ENCODE measurements around the gene SULF2.

GRCh38 chr20:47708140-47708807, 77.0 kb downstream of the SULF2 start:
- TF ChIP-seq RARB (CRISPR knock-in tag; IDR thresholded peaks at IDR 0.05) (no peak), ZNF565 (CRISPR knock-in tag; conservative IDR thresholded peaks at IDR 0.05; ENCODE audit: low read depth) (no peak), GLIS3 (CRISPR knock-in tag; IDR thresholded peaks at IDR 0.05) (no peak), OSR1 (CRISPR knock-in tag; IDR thresholded peaks at IDR 0.05) (no peak), ZFP30 (CRISPR knock-in tag; IDR thresholded peaks at IDR 0.05) (no peak), TCF4 (CRISPR knock-in tag; IDR thresholded peaks at IDR 0.05; ENCODE audit: borderline replicate concordance) (no peak), PPARA (CRISPR knock-in tag; IDR thresholded peaks at IDR 0.05; ENCODE audit: borderline replicate concordance) (no peak), ESRRG (CRISPR knock-in tag; IDR thresholded peaks at IDR 0.05) (no peak), SNAI2 (CRISPR knock-in tag; IDR thresholded peaks at IDR 0.05) (no peak), POU6F1 (CRISPR knock-in tag; IDR thresholded peaks at IDR 0.05; ENCODE audit: borderline replicate concordance, low read depth) (no peak), ISL1 (CRISPR knock-in tag; IDR thresholded peaks at IDR 0.05) (no peak)
- TF ChIP-seq, protein P1, sequence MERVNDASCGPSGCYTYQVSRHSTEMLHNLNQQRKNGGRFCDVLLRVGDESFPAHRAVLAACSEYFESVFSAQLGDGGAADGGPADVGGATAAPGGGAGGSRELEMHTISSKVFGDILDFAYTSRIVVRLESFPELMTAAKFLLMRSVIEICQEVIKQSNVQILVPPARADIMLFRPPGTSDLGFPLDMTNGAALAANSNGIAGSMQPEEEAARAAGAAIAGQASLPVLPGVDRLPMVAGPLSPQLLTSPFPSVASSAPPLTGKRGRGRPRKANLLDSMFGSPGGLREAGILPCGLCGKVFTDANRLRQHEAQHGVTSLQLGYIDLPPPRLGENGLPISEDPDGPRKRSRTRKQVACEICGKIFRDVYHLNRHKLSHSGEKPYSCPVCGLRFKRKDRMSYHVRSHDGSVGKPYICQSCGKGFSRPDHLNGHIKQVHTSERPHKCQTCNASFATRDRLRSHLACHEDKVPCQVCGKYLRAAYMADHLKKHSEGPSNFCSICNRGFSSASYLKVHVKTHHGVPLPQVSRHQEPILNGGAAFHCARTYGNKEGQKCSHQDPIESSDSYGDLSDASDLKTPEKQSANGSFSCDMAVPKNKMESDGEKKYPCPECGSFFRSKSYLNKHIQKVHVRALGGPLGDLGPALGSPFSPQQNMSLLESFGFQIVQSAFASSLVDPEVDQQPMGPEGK (CRISPR knock-in tag; IDR thresholded peaks at IDR 0.05; ENCODE audit: borderline replicate concordance), result no peak
- TF ChIP-seq, protein P2, sequence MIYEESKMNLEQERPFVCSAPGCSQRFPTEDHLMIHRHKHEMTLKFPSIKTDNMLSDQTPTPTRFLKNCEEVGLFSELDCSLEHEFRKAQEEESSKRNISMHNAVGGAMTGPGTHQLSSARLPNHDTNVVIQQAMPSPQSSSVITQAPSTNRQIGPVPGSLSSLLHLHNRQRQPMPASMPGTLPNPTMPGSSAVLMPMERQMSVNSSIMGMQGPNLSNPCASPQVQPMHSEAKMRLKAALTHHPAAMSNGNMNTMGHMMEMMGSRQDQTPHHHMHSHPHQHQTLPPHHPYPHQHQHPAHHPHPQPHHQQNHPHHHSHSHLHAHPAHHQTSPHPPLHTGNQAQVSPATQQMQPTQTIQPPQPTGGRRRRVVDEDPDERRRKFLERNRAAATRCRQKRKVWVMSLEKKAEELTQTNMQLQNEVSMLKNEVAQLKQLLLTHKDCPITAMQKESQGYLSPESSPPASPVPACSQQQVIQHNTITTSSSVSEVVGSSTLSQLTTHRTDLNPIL (CRISPR knock-in tag; IDR thresholded peaks at IDR 0.05; ENCODE audit: low read depth), result no peak
